Endothelial cell of umbilical vein (primary cell): ENCODE data around the gene TAT. TPM values are rescaled to one million over a fixed set of nuclear protein-coding genes. Genes with fewer than 3 reads are reported as not detected.

Experiments used
- BruUV-seq: library from RNA; stranded (reverse); fragments of 400-500 nt; replicated peaks from 2 replicates; lab custom pipeline; 2021; lab: Mats Ljungman, UMichigan
- CTCF ChIA-PET: fragments of 300-600, 350-600 bp; sonication (Branson Sonifier 250); formaldehyde crosslinking; loops from one replicate; lab custom pipeline; 2021; ENCODE audit warnings: antibody characterized with exemption, inconsistent platforms; lab: Charles Lee
- POLR2A ChIA-PET: fragments of 300-600, 350-600 bp; sonication (Branson Sonifier 250); formaldehyde crosslinking; loops from one replicate; lab custom pipeline; 2021; ENCODE audit warnings: antibody characterized with exemption, inconsistent platforms; lab: Charles Lee
- DNase-seq: peaks from one replicate; pipeline ENCODE4 v3.0.0-alpha.2; 2011; ENCODE audit warnings: low read depth, low spot score
- FAIRE-seq: peaks from 2 replicates; lab custom pipeline; 2011; peaks lifted over from hg19 to GRCh38; lab: Jason Lieb, UNC
- H2AFZ ChIP-seq: 2 replicates; pipeline ENCODE4 v1.6.0; 2012; ENCODE audit warnings: low read depth, low read length, control low read depth, inconsistent platforms
- H3K27ac ChIP-seq: 2 replicates; pipeline ENCODE4 v1.5.1; 2011; ENCODE audit warnings: low read depth, mild to moderate bottlenecking, control low read depth, low read length, moderate library complexity; ENCODE audit not compliant: insufficient read depth
- H3K27me3 ChIP-seq, 2 experiments: 2 replicates each; pipeline versions ENCODE4 v1.6.0 to v1.6.1; 2011; ENCODE audit warnings: low read length in 2 of 2, mixed read lengths in 1 of 2; ENCODE audit not compliant: control insufficient read depth in 2 of 2, insufficient read depth in 2 of 2
- H3K36me3 ChIP-seq, 2 experiments: 2 replicates in 1 of 2; 3 replicates in 1 of 2; pipeline ENCODE4 v1.5.1; 2011; ENCODE audit warnings: low read length in 2 of 2, mild to moderate bottlenecking in 1 of 2, moderate library complexity in 1 of 2; ENCODE audit not compliant: control insufficient read depth in 2 of 2, insufficient read depth in 2 of 2; ENCODE audit errors: extremely low read depth in 1 of 2
- H3K4me1 ChIP-seq: 3 replicates; pipeline ENCODE4 v1.5.1; 2011; ENCODE audit warnings: mild to moderate bottlenecking, low read length; ENCODE audit not compliant: control insufficient read depth, insufficient read depth; ENCODE audit errors: extremely low read depth
- H3K4me2 ChIP-seq: 2 replicates; pipeline ENCODE4 v1.6.1; 2011; ENCODE audit warnings: low read length, control low read depth, mixed read lengths; ENCODE audit not compliant: insufficient read depth
- H3K4me3 ChIP-seq, 3 experiments: fragments of 200-600 bp in 1 of 3; sonication (generic), shearing (Covaris generic) in 1 of 3; replicated peaks in 1 of 3; 2 replicates each; pipeline ENCODE4 v1.5.1; 2011 to 2016; ENCODE audit warnings: control low read depth in 3 of 3, low read length in 3 of 3, mild to moderate bottlenecking in 2 of 3, inconsistent platforms in 1 of 3, low read depth in 1 of 3, moderate library complexity in 1 of 3; ENCODE audit not compliant: insufficient read depth in 1 of 3
- H3K79me2 ChIP-seq: 2 replicates; pipeline ENCODE4 v1.6.0; 2012; ENCODE audit warnings: low read length, inconsistent platforms; ENCODE audit not compliant: control insufficient read depth, insufficient read depth
- H3K9ac ChIP-seq: replicated peaks from 2 replicates; pipeline ENCODE3; 2011; ENCODE audit warnings: low read length, control low read depth; ENCODE audit not compliant: insufficient read depth; ENCODE audit errors: extremely low read depth
- H3K9me1 ChIP-seq: replicated peaks from 3 replicates; pipeline ENCODE4 v1.6.0; 2011; ENCODE audit warnings: mild to moderate bottlenecking, low read length; ENCODE audit not compliant: control insufficient read depth, insufficient read depth; ENCODE audit errors: extremely low read depth
- H3K9me3 ChIP-seq: replicated peaks from 2 replicates; pipeline ENCODE4 v1.5.1; 2012; ENCODE audit warnings: low read length, inconsistent platforms; ENCODE audit not compliant: control insufficient read depth, insufficient read depth
- H4K20me1 ChIP-seq: replicated peaks from 2 replicates; pipeline ENCODE3; 2011; ENCODE audit warnings: mild to moderate bottlenecking, low read length; ENCODE audit not compliant: control insufficient read depth, insufficient read depth; ENCODE audit errors: extremely low read depth
- CTCF ChIP-seq, 2 donors: IDR thresholded peaks; 1 replicate in 1 of 2; 2 replicates in 1 of 2; pipeline ENCODE4 v1.5.1; 2011; ENCODE audit warnings: low read length in 2 of 2, mild to moderate bottlenecking in 2 of 2, moderate library complexity in 2 of 2, control low read depth in 1 of 2, inconsistent platforms in 1 of 2, low read depth in 1 of 2; ENCODE audit not compliant: insufficient read depth in 1 of 2; ENCODE audit errors: extremely low read depth in 1 of 2
- EZH2 ChIP-seq: IDR thresholded peaks from 2 replicates; pipeline ENCODE4 v1.6.1; 2012; ENCODE audit warnings: borderline replicate concordance, low read depth, mild to moderate bottlenecking, moderate library complexity, low read length, inconsistent platforms; ENCODE audit not compliant: severe bottlenecking
- FOS ChIP-seq: IDR thresholded peaks from 2 replicates; pipeline ENCODE4 v1.6.1; 2011; ENCODE audit warnings: mild to moderate bottlenecking, low read length, moderate library complexity, borderline replicate concordance; ENCODE audit not compliant: insufficient read depth
- JUN ChIP-seq: IDR thresholded peaks from 2 replicates; pipeline ENCODE4 v1.6.1; 2011; ENCODE audit warnings: borderline replicate concordance, low read depth; ENCODE audit not compliant: insufficient read length, insufficient read depth
- MAX ChIP-seq: IDR thresholded peaks from 2 replicates; pipeline ENCODE4 v1.6.1; 2011; ENCODE audit not compliant: insufficient read depth, insufficient read length
- MYC ChIP-seq: IDR thresholded peaks from one replicate; pipeline ENCODE4 v1.6.1; 2011; ENCODE audit warnings: mild to moderate bottlenecking, low read depth, low read length
- POLR2A ChIP-seq: IDR thresholded peaks from 2 replicates; pipeline ENCODE4 v1.6.1; 2012; ENCODE audit warnings: low read depth, mild to moderate bottlenecking, control low read depth, low read length
- POLR2AphosphoS5 ChIP-seq: IDR thresholded peaks from 2 replicates; pipeline ENCODE4 v1.6.1; 2012; ENCODE audit warnings: low read depth, mild to moderate bottlenecking, control low read depth, low read length, moderate library complexity; ENCODE audit not compliant: insufficient read depth
- dilution Hi-C: fragments of 300-500 bp; cut with MboI; formaldehyde crosslinking; loops from one replicate; pipeline ENCODE4 v1.15.0; 2019; ENCODE audit warnings: low sequenced_read_pairs; ENCODE audit not compliant: extremely low pct_ligation_motif_present
- intact Hi-C: fragments of 100-400 bp; cut with micrococcal nuclease; formaldehyde crosslinking; loops from one replicate; pipeline ENCODE4 v1.10.0; 2022
- polyA plus RNA-seq, 4 experiments: library from polyadenylated mRNA; depleted of rRNA in 3 of 4; stranded (reverse) in 3 of 4; unstranded in 1 of 4; fragments of >200 nt; gene quantifications; 2 replicates each; pipeline versions ENCODE4 v1.2.1 to v1.2.3, GENCODE V29; 2011 to 2012; ENCODE audit warnings: missing spikeins in 1 of 4
- total RNA-seq: library from RNA; stranded (reverse); gene quantifications from 2 replicates; pipeline ENCODE4 v1.2.3, GENCODE V29; 2021

Gene TAT
- total and polyA plus RNA-seq, 2 donors (not counting 3 experiments of a cell fraction or from before 2014, with no cell fraction given) = not detected

- no peak for DNase-seq
- Histone ChIP-seq H3K9ac (no peak overlapping the region), H3K27ac (no peak overlapping the region), H4K20me1 (no peaks in the 10 kb centered on the region), H3K4me3 (no peak overlapping the region), H3K27me3 (peaks cover 3 to 10% of the 10 kb centered on the region in 2 experiments), H2AFZ (peak overlapping the region; percentile 100), H3K9me1 (no peaks in the 10 kb centered on the region), H3K9me3 (no peaks in the 10 kb centered on the region), H3K79me2 (no peaks in the 10 kb centered on the region), H3K4me1 (peaks cover 2% of the 10 kb centered on the region), H3K4me2 (no peak overlapping the region), H3K36me3 (no peaks in the 10 kb centered on the region)
- ChIA-PET CTCF (interaction anchor here (1.3 to 2.1 kb wide), 4 partner anchors 42 to 396 kb away, joined by 5 to 12 read pairs (median 6); no protein-coding TSS in a partner anchor), POLR2A (no interaction called here)
- intact Hi-C loops = loop anchor here (2.0 kb wide), 1 partner anchor 45 kb away; no protein-coding TSS in a partner anchor
- no peak for TF ChIP-seq FOS
- no peak for TF ChIP-seq POLR2AphosphoS5
- TF ChIP-seq CTCF (IDR thresholded peaks at IDR 0.05; ENCODE audit: extremely low read depth in 1 of 2, insufficient read depth in 1 of 2, low read depth in 1 of 2, low read length in 2 of 2) = no peak
- no peak for TF ChIP-seq POLR2A
- TF ChIP-seq MYC = no peak
- no peak for TF ChIP-seq JUN
- no peak for TF ChIP-seq MAX
- no peak for TF ChIP-seq EZH2
- no TSS peak for BruUV-seq
- dilution Hi-C loops = no loop called here
- no peak for FAIRE-seq
These were observed 10.8 kb downstream of the TAT start for GRCh38 chr16:71565812-71566700.
